Measurements from ENCODE around the gene PITPNM2. TPM values are rescaled to one million over a fixed set of nuclear protein-coding genes. Genes with fewer than 3 reads are reported as not detected.

The PITPNM2 gene
- total RNA-seq (ENCODE audit: low replicate concordance) = 0.56 and 1.2 TPM in 2 replicates

DNA sequence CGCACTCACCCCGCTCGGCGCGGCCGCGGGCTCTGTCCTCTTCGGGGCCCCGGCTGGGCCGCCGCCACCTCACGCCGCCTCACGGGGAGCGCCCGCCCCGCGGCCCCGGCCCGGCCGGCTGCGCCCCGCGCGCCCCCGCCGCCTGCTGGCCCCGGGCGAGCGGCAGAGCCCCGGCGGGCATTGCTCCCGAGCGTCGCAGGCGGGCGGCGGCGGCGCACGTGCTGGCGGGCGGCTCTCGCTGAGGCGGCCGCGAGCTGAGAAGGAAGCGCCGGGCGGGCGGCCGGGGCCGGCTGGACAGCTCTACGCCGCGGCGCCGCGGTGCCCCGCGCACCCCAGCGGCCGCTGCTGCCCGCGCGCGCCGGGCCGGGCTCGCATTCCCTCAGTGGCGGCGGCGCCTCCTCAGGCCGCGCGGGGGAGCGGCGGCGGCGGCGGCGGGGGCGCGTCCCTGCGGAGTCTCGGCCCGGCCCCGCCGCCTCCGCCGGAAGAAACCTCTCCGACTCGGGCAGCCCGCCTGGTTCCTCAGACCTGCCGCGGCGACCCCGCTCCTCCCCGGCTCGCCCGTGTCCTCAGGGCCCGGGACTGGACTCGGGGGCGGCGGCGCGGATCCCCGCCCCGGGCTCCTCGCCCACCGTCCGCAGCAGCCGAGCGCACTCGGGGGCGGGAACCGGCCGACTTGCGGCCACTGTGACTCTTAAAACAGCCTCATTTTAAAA lies at the start of gene PITPNM2:
Gene PITPNM2 (minus strand): TSS at position 347 of the 713 bp plus-strand sequence. CDS start 116,500 bp downstream, outside the sequence.
- peak within 1 kb of the TSS; percentile 98 for H2AFZ ChIP-seq (replicated peaks)
- H3K36me3 ChIP-seq = no peaks in the 10 kb centered on the region
- Mint-ChIP-seq H3K4me1 (peaks cover 24% of the 10 kb centered on the region), H3K27me3 (ENCODE audit: insufficient read depth, low read depth) (peaks cover 15% of the 10 kb centered on the region), H3K36me3 (peaks cover 12% of the 10 kb centered on the region), H3K4me3 (peak within 1 kb of the TSS; percentile 88), H3K27ac (peak within 1 kb of the TSS; percentile 54), H3K9me3 (no peaks in the 10 kb centered on the region)
- DNase-seq (ENCODE audit: low spot score) = peak; percentile 94
- H3K4me2 ChIP-seq = peak within 1 kb of the TSS; percentile 100
- no peaks in the 10 kb centered on the region for H3K9me3 ChIP-seq (ENCODE audit: low read depth)
- H3K27ac ChIP-seq = no peak within 1 kb of the TSS
- H3K79me2 ChIP-seq (ENCODE audit: low read depth) = no peaks in the 10 kb centered on the region
- peaks cover 53% of the 10 kb centered on the region for H3K27me3 ChIP-seq
- H3K4me3 ChIP-seq = peak within 1 kb of the TSS; percentile 93
- H4K20me1 ChIP-seq (ENCODE audit: low read depth) = peaks cover 12% of the 10 kb centered on the region
- H3K9ac ChIP-seq = no peak within 1 kb of the TSS
- no peak for TF ChIP-seq EZH2 (IDR thresholded peaks at IDR 0.05)
- TF ChIP-seq EZH2phosphoT487 (IDR thresholded peaks at IDR 0.05) = no peak
- TF ChIP-seq, protein P1, sequence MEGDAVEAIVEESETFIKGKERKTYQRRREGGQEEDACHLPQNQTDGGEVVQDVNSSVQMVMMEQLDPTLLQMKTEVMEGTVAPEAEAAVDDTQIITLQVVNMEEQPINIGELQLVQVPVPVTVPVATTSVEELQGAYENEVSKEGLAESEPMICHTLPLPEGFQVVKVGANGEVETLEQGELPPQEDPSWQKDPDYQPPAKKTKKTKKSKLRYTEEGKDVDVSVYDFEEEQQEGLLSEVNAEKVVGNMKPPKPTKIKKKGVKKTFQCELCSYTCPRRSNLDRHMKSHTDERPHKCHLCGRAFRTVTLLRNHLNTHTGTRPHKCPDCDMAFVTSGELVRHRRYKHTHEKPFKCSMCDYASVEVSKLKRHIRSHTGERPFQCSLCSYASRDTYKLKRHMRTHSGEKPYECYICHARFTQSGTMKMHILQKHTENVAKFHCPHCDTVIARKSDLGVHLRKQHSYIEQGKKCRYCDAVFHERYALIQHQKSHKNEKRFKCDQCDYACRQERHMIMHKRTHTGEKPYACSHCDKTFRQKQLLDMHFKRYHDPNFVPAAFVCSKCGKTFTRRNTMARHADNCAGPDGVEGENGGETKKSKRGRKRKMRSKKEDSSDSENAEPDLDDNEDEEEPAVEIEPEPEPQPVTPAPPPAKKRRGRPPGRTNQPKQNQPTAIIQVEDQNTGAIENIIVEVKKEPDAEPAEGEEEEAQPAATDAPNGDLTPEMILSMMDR (IDR thresholded peaks at IDR 0.05) = peak; percentile 9
- peaks cover 12% of the 10 kb centered on the region for H3K4me1 ChIP-seq
- peaks cover 33% of the 10 kb centered on the region for H3F3A ChIP-seq (ENCODE audit: low read depth)

DNA sequence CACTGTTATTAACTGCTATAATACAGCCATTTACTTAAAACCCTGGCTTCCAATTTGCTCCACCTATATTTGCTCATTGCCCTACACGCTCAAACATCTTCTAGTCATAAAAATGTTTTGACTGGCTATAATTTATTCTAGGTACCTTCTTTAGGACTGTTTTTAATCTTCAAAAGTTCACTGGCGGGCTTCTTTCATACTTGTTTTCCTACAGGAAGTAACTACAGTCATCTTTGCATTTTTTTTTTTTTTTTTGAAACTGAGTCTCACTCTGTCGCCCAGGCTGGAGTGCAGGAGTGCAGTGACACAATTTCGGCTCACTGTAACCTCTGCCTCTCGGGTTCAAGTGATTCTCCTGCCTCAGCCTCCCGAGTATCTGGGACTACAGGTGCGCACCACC lies 49.5 kb upstream of the PITPNM2 start:
- no peaks in the 10 kb centered on the region for H3K4me1 Mint-ChIP-seq
- no peak overlapping the region for H3K9ac ChIP-seq
- no peaks in the 10 kb centered on the region for H4K20me1 ChIP-seq (ENCODE audit: low read depth)
- H3K4me3 ChIP-seq = no peak overlapping the region
- no peaks in the 10 kb centered on the region for H3K27me3 Mint-ChIP-seq (ENCODE audit: insufficient read depth, low read depth)
- H3K9me3 Mint-ChIP-seq = no peaks in the 10 kb centered on the region
- H3K36me3 ChIP-seq = peaks cover 26% of the 10 kb centered on the region
- no peak for TF ChIP-seq EZH2 (IDR thresholded peaks at IDR 0.05)
- TF ChIP-seq, protein P1 (IDR thresholded peaks at IDR 0.05) = no peak
- TF ChIP-seq EZH2phosphoT487 (IDR thresholded peaks at IDR 0.05) = no peak
- peaks cover 7% of the 10 kb centered on the region for H3F3A ChIP-seq (ENCODE audit: low read depth)
- no peaks in the 10 kb centered on the region for H3K79me2 ChIP-seq (ENCODE audit: low read depth)
- no peak overlapping the region for H3K27ac ChIP-seq
- DNase-seq (ENCODE audit: low spot score) = no peak
- H3K27me3 ChIP-seq = no peaks in the 10 kb centered on the region
- H3K4me3 Mint-ChIP-seq = no peak overlapping the region
- no peaks in the 10 kb centered on the region for H3K4me1 ChIP-seq
- no peak overlapping the region for H2AFZ ChIP-seq (replicated peaks)
- no peak overlapping the region for H3K27ac Mint-ChIP-seq
- H3K4me2 ChIP-seq = no peak overlapping the region
- no peaks in the 10 kb centered on the region for H3K9me3 ChIP-seq (ENCODE audit: low read depth)
- H3K36me3 Mint-ChIP-seq = peaks cover 17% of the 10 kb centered on the region

DNA sequence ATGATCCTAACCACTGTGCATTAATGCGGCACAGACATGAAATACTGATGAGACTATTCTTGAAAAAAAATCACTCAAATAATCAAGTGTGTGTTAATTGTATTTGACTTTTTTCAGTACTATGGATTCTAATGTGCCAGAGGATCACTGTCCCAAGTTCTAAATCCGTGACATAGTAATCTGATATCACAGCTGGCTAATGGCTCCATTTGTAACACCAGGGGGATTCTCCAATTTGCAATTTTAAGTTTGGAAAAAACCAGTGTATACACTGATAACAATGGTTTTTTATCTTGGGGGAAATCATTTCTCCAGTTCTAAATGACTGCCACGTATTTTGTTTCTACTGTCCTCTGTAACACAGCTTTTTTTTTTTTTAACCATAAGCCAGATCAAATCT lies 49.0 kb upstream of the PITPNM2 start:
- TF ChIP-seq, protein P1 (IDR thresholded peaks at IDR 0.05) = no peak
- TF ChIP-seq EZH2phosphoT487 (IDR thresholded peaks at IDR 0.05) = no peak
- TF ChIP-seq EZH2 (IDR thresholded peaks at IDR 0.05) = no peak
- Histone ChIP-seq H3K9me3 (ENCODE audit: low read depth) (no peaks in the 10 kb centered on the region), H3K4me2 (no peak overlapping the region), H4K20me1 (ENCODE audit: low read depth) (no peaks in the 10 kb centered on the region), H3K4me3 (no peak overlapping the region), H3K4me1 (no peaks in the 10 kb centered on the region), H3F3A (ENCODE audit: low read depth) (peaks cover 7% of the 10 kb centered on the region), H3K27ac (no peak overlapping the region), H3K9ac (no peak overlapping the region), H3K27me3 (no peaks in the 10 kb centered on the region), H3K36me3 (peaks cover 26% of the 10 kb centered on the region), H2AFZ (replicated peaks) (no peak overlapping the region), H3K79me2 (ENCODE audit: low read depth) (no peaks in the 10 kb centered on the region)
- H3K4me3 Mint-ChIP-seq = no peak overlapping the region
- peaks cover 16% of the 10 kb centered on the region for H3K36me3 Mint-ChIP-seq
- no peak overlapping the region for H3K27ac Mint-ChIP-seq
- no peaks in the 10 kb centered on the region for H3K4me1 Mint-ChIP-seq
- H3K27me3 Mint-ChIP-seq (ENCODE audit: insufficient read depth, low read depth) = no peaks in the 10 kb centered on the region
- no peak for DNase-seq (ENCODE audit: low spot score)
- no peaks in the 10 kb centered on the region for H3K9me3 Mint-ChIP-seq

All from neural progenitor cell (in vitro differentiated cells).